HepG2 (cell line): ENCODE results near the gene NOL4L. TPM values are rescaled to one million over a fixed set of nuclear protein-coding genes. Genes with fewer than 3 reads are reported as not detected.
A peak's percentile ranks its signal among the peaks of the same experiment; 100 is the strongest.

Experiments
- ATRX ChIP-seq: sonication (generic); formaldehyde crosslinking; IDR thresholded peaks from 2 replicates; pipeline ENCODE4 v1.4.0; 2020; ENCODE audit warnings: missing genetic modification reagents, borderline replicate concordance
- CREB3 ChIP-seq: sonication (generic); formaldehyde crosslinking; IDR thresholded peaks from 2 replicates; pipeline ENCODE4 v1.5.0; 2020; ENCODE audit warnings: missing genetic modification reagents
- CREM ChIP-seq, 2 experiments: sonication (generic) in 1 of 2; formaldehyde crosslinking in 1 of 2; IDR thresholded peaks; 2 replicates each; pipeline versions ENCODE4 v1.4.0 to v1.6.1; 2016 to 2020; ENCODE audit warnings: antibody characterized with exemption in 1 of 2, mild to moderate bottlenecking in 1 of 2, missing genetic modification reagents in 1 of 2
- KMT2B ChIP-seq: IDR thresholded peaks from 2 replicates; pipeline ENCODE4 v1.6.1; 2016; ENCODE audit warnings: missing genetic modification reagents, missing compliant biosample characterization
- MAFK ChIP-seq, 2 experiments: IDR thresholded peaks in 1 of 2; conservative IDR thresholded peaks in 1 of 2; 2 replicates each; pipeline ENCODE4 v1.6.1; 2011; ENCODE audit warnings: improper control_type of control experiment in 2 of 2, low read length in 2 of 2
- MXD3 ChIP-seq: IDR thresholded peaks from 2 replicates; pipeline ENCODE4 v1.6.1; 2016; ENCODE audit warnings: mild to moderate bottlenecking, missing biosample characterization, missing genetic modification reagents
- NFIC ChIP-seq: IDR thresholded peaks from 2 replicates; pipeline ENCODE4 v1.6.1; 2012; ENCODE audit warnings: mild to moderate bottlenecking, low read length, inconsistent platforms
- ONECUT2 ChIP-seq: sonication (generic); formaldehyde crosslinking; IDR thresholded peaks from 2 replicates; pipeline ENCODE4 v1.4.0; 2020; ENCODE audit warnings: missing genetic modification reagents
- PBX2 ChIP-seq: IDR thresholded peaks from 2 replicates; pipeline ENCODE4 v1.6.1; 2016; ENCODE audit warnings: control low read depth
- PHF21A ChIP-seq: sonication (generic); formaldehyde crosslinking; IDR thresholded peaks from 2 replicates; pipeline ENCODE4 v1.5.0; 2020; ENCODE audit warnings: mild to moderate bottlenecking, missing genetic modification reagents
- POLR2A ChIP-seq, 2 experiments: IDR thresholded peaks; 2 replicates each; pipeline ENCODE4 v1.6.1; 2011; ENCODE audit warnings: low read depth in 2 of 2, low read length in 2 of 2, mild to moderate bottlenecking in 1 of 2, moderate library complexity in 1 of 2; ENCODE audit not compliant: insufficient read depth in 1 of 2
- ZKSCAN5 ChIP-seq: sonication (generic); formaldehyde crosslinking; IDR thresholded peaks from 2 replicates; pipeline ENCODE4 v1.5.1; 2020; ENCODE audit warnings: mild to moderate bottlenecking, missing genetic modification reagents
- ZMYM3 ChIP-seq: sonication (generic); formaldehyde crosslinking; IDR thresholded peaks from 2 replicates; pipeline ENCODE4 v1.5.1; 2020; ENCODE audit warnings: mild to moderate bottlenecking, missing genetic modification reagents
- ZNF484 ChIP-seq: sonication (generic); formaldehyde crosslinking; IDR thresholded peaks from 2 replicates; pipeline ENCODE4 v1.5.1; 2020; ENCODE audit warnings: mild to moderate bottlenecking, low read depth, missing genetic modification reagents, borderline replicate concordance
- polyA plus RNA-seq, 8 experiments: library from polyadenylated mRNA; depleted of rRNA in 3 of 8; stranded (reverse) in 7 of 8; unstranded in 1 of 8; fragments of >200 nt; fragmentation: Illumina TruSeq in 4 of 8; extraction: Trizol in 4 of 8; gene quantifications; 2 replicates each; pipeline versions ENCODE4 v1.2.1 to v1.2.3, GENCODE V29; 2011 to 2016; ENCODE audit warnings: low read depth in 4 of 8, missing spikeins in 1 of 8, mixed read lengths in 1 of 8; ENCODE audit not compliant: insufficient read depth in 1 of 8
- total RNA-seq, 5 experiments: library from RNA; depleted of rRNA; stranded (reverse); fragments of >200 nt; fragmentation: Illumina TruSeq; extraction: Trizol; gene quantifications; 2 replicates each; pipeline ENCODE4 v1.2.3, GENCODE V29; 2016; ENCODE audit warnings: low read depth in 1 of 5
- TF ChIP-seq, protein P1 (sequence below): sonication (generic); formaldehyde crosslinking; IDR thresholded peaks from 2 replicates; pipeline ENCODE4 v1.4.0; 2020; ENCODE audit warnings: mild to moderate bottlenecking, low read depth, missing genetic modification reagents
- TF ChIP-seq, protein P2 (sequence below): sonication (generic); formaldehyde crosslinking; IDR thresholded peaks from 2 replicates; pipeline ENCODE4 v1.8.0; 2022; ENCODE audit warnings: mild to moderate bottlenecking, missing genetic modification reagents, moderate library complexity
- TF ChIP-seq, protein P3 (sequence below): IDR thresholded peaks from 2 replicates; pipeline ENCODE4 v1.6.1; 2012; ENCODE audit warnings: inconsistent platforms
- TF ChIP-seq, protein P4 (sequence below): IDR thresholded peaks from 2 replicates; pipeline ENCODE4 v1.4.0; 2020; ENCODE audit warnings: mild to moderate bottlenecking, missing genetic modification reagents

Gene NOL4L
- total and polyA plus RNA-seq, 2 of the 13 experiments (the other 11 are each of a cell fraction or from before 2014, with no cell fraction given), result 16.6 to 35.4 TPM

GRCh38 chr20:32484958-32485769, 100.0 kb downstream of the NOL4L start (continued):
- TF ChIP-seq MAFK (conservative IDR thresholded peaks at IDR 0.05 in 1 of 2, IDR thresholded peaks at IDR 0.05 in 1 of 2; ENCODE audit: low read length in 2 of 2) (peak; percentile 38 to 44; a peak in 1 of 4 replicates), POLR2A (IDR thresholded peaks at IDR 0.05; ENCODE audit: insufficient read depth in 1 of 2, low read depth in 2 of 2, low read length in 2 of 2) (no peak), ATRX (CRISPR knock-in tag) (no peak), PHF21A (peak; percentile 18), NFIC (no peak), ZNF484 (CRISPR knock-in tag) (no peak), ZMYM3 (no peak), MXD3 (peak; percentile 7; the same call in 1 of the 2 replicates), ZKSCAN5 (CRISPR knock-in tag) (no peak), CREM (IDR thresholded peaks at IDR 0.05) (peak; percentile 49; the same call in 1 of the 2 replicates), CREM (CRISPR knock-in tag; IDR thresholded peaks at IDR 0.05) (no peak), CREB3 (CRISPR knock-in tag) (no peak), PBX2 (CRISPR knock-in tag) (0 out of 2 replicates have a peak, but pooled peaks have one; percentile 14), ONECUT2 (CRISPR knock-in tag) (no peak), KMT2B (CRISPR knock-in tag) (peak; percentile 60)
- TF ChIP-seq, protein P1, sequence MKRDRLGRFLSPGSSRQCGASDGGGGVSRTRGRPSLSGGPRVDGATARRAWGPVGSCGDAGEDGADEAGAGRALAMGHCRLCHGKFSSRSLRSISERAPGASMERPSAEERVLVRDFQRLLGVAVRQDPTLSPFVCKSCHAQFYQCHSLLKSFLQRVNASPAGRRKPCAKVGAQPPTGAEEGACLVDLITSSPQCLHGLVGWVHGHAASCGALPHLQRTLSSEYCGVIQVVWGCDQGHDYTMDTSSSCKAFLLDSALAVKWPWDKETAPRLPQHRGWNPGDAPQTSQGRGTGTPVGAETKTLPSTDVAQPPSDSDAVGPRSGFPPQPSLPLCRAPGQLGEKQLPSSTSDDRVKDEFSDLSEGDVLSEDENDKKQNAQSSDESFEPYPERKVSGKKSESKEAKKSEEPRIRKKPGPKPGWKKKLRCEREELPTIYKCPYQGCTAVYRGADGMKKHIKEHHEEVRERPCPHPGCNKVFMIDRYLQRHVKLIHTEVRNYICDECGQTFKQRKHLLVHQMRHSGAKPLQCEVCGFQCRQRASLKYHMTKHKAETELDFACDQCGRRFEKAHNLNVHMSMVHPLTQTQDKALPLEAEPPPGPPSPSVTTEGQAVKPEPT (CRISPR knock-in tag), result no peak
- TF ChIP-seq, protein P2, sequence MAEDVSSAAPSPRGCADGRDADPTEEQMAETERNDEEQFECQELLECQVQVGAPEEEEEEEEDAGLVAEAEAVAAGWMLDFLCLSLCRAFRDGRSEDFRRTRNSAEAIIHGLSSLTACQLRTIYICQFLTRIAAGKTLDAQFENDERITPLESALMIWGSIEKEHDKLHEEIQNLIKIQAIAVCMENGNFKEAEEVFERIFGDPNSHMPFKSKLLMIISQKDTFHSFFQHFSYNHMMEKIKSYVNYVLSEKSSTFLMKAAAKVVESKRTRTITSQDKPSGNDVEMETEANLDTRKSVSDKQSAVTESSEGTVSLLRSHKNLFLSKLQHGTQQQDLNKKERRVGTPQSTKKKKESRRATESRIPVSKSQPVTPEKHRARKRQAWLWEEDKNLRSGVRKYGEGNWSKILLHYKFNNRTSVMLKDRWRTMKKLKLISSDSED (CRISPR knock-in tag), result no peak
- TF ChIP-seq, protein P3, sequence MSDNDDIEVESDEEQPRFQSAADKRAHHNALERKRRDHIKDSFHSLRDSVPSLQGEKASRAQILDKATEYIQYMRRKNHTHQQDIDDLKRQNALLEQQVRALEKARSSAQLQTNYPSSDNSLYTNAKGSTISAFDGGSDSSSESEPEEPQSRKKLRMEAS, result no peak
- TF ChIP-seq, protein P4, sequence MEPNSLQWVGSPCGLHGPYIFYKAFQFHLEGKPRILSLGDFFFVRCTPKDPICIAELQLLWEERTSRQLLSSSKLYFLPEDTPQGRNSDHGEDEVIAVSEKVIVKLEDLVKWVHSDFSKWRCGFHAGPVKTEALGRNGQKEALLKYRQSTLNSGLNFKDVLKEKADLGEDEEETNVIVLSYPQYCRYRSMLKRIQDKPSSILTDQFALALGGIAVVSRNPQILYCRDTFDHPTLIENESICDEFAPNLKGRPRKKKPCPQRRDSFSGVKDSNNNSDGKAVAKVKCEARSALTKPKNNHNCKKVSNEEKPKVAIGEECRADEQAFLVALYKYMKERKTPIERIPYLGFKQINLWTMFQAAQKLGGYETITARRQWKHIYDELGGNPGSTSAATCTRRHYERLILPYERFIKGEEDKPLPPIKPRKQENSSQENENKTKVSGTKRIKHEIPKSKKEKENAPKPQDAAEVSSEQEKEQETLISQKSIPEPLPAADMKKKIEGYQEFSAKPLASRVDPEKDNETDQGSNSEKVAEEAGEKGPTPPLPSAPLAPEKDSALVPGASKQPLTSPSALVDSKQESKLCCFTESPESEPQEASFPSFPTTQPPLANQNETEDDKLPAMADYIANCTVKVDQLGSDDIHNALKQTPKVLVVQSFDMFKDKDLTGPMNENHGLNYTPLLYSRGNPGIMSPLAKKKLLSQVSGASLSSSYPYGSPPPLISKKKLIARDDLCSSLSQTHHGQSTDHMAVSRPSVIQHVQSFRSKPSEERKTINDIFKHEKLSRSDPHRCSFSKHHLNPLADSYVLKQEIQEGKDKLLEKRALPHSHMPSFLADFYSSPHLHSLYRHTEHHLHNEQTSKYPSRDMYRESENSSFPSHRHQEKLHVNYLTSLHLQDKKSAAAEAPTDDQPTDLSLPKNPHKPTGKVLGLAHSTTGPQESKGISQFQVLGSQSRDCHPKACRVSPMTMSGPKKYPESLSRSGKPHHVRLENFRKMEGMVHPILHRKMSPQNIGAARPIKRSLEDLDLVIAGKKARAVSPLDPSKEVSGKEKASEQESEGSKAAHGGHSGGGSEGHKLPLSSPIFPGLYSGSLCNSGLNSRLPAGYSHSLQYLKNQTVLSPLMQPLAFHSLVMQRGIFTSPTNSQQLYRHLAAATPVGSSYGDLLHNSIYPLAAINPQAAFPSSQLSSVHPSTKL (CRISPR knock-in tag), result peak; percentile 44
